Smooth muscle cell (in vitro differentiated cells): Measurements from ENCODE around the gene TMEM114. TPM values are rescaled to one million over a fixed set of nuclear protein-coding genes. Genes with fewer than 3 reads are reported as not detected.

Source experiments
- DNase-seq: peaks from one replicate; lab custom pipeline; 2025; ENCODE audit not compliant: unreplicated experiment; lab: John Stamatoyannopoulos, UW
- H2AFZ ChIP-seq: fragments of 200-600 bp; sonication (generic); 2 replicates; pipeline ENCODE4 v1.6.0; 2016; ENCODE audit warnings: antibody characterized with exemption, low read depth, mild to moderate bottlenecking
- H3F3A ChIP-seq: fragments of 200-600 bp; sonication (generic); 2 replicates; pipeline ENCODE4 v1.6.0; 2017; ENCODE audit warnings: antibody characterized with exemption, low read depth
- H3K27ac ChIP-seq: fragments of 200-600 bp; sonication (generic); 2 replicates; pipeline ENCODE4 v1.5.1; 2016; ENCODE audit warnings: low read depth, mild to moderate bottlenecking
- H3K27me3 ChIP-seq: fragments of 200-600 bp; sonication (generic); 2 replicates; pipeline ENCODE4 v1.6.1; 2016; ENCODE audit warnings: low read depth, mild to moderate bottlenecking
- H3K36me3 ChIP-seq: fragments of 200-600 bp; sonication (generic); 2 replicates; pipeline ENCODE4 v1.5.1; 2016; ENCODE audit warnings: low read depth
- H3K4me1 ChIP-seq: fragments of 200-600 bp; sonication (generic); 2 replicates; pipeline ENCODE4 v1.5.1; 2016; ENCODE audit warnings: low read depth
- H3K4me2 ChIP-seq: fragments of 200-600 bp; sonication (generic); 2 replicates; pipeline ENCODE4 v1.6.0; 2016; ENCODE audit warnings: mild to moderate bottlenecking
- H3K4me3 ChIP-seq: fragments of 200-600 bp; sonication (generic); 2 replicates; pipeline ENCODE4 v1.5.1; 2016; ENCODE audit warnings: mild to moderate bottlenecking
- H3K79me2 ChIP-seq: fragments of 200-600 bp; sonication (generic); 2 replicates; pipeline ENCODE4 v1.6.0; 2016; ENCODE audit warnings: low read depth, mild to moderate bottlenecking
- H3K9ac ChIP-seq: fragments of 200-600 bp; sonication (generic); 2 replicates; pipeline ENCODE4 v1.6.0; 2016; ENCODE audit warnings: low read depth
- H3K9me3 ChIP-seq: fragments of 200-600 bp; sonication (generic); replicated peaks from 2 replicates; pipeline ENCODE4 v1.5.1; 2016; ENCODE audit warnings: low read depth
- H4K20me1 ChIP-seq: fragments of 200-600 bp; sonication (generic); 2 replicates; pipeline ENCODE4 v1.6.0; 2016; ENCODE audit warnings: low read depth
- CTCF ChIP-seq: fragments of 200-600 bp; sonication (generic); IDR thresholded peaks from 2 replicates; pipeline ENCODE4 v1.5.1; 2017; ENCODE audit warnings: borderline replicate concordance, mild to moderate bottlenecking, antibody characterized with exemption; ENCODE audit not compliant: insufficient read depth, poor library complexity, severe bottlenecking
- WGBS: methylation state at CpG from one replicate; pipeline ENCODE4 v1.1.7; 2016; ENCODE audit warnings: low lambda C conversion rate; 5-methylcytosine and 5-hydroxymethylcytosine counted together
- polyA plus RNA-seq: library from polyadenylated mRNA; unstranded; fragments of >200 nt; fragmentation: Nextera tagmentation; extraction: Ambion mirVana; gene quantifications from 2 replicates; pipeline ENCODE4 v1.2.1, GENCODE V29; 2016
- total RNA-seq: library from RNA; depleted of rRNA; stranded (reverse); fragments of >200 nt; gene quantifications from 2 replicates; pipeline ENCODE4 v1.2.3, GENCODE V29; 2014

The TMEM114 gene
- total and polyA plus RNA-seq, 2 experiments from 2014 or later = not detected

DNA sequence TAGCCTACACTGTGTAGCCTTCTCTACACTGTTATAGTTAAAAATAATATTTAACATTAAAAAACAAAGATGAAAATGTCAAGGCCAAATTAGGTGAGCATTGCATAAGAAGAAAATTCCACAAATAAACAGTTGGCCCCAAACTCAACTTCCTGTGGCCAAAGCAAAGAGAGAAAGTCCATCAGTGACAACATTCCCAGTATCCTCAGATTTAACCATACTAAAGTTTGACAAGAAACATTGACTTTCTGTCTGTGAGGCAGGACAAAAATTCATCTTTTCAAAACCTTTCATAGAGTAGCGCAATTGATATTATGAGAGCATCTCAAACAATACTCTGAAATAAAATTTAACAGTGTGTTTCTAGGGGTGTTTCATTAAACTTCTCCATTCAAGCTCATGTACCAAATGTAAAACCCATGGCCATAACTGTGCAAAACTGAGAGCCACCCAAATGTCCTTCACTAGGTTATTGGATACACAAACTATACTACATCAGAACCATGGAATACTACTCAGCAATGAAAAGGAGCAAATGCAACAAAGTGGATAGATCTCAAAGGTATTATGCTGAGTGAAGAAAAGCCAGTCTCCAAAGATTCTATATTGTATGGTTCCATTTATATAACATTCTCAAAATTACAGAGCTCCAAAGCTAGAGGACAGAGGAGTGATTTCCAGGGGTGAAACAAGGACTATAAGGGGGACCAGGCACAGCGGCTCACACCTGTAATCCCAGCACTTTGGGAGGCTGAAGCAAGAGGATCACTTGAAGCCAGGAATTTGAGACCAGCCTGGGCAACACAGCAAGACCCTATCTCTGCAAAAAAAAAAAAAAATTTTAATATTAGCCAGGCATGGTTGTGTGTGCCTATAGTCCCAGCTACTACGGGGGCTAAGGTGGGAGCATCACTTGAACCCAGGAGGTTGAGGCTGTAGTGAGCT is 38.7 kb downstream of the TMEM114 start:
- Histone ChIP-seq H2AFZ (no peak overlapping the region), H3K4me3 (no peak overlapping the region), H4K20me1 (no peaks in the 10 kb centered on the region), H3K4me1 (peaks cover 6% of the 10 kb centered on the region), H3K79me2 (no peaks in the 10 kb centered on the region), H3K4me2 (no peak overlapping the region), H3K27me3 (peaks cover 8% of the 10 kb centered on the region), H3K9ac (no peak overlapping the region), H3F3A (no peaks in the 10 kb centered on the region), H3K9me3 (no peaks in the 10 kb centered on the region), H3K36me3 (no peaks in the 10 kb centered on the region), H3K27ac (no peak overlapping the region)
- no peak for DNase-seq
- WGBS = 94% methylated on average over 3 of the region's 3 CpGs
- TF ChIP-seq CTCF = no peak

DNA sequence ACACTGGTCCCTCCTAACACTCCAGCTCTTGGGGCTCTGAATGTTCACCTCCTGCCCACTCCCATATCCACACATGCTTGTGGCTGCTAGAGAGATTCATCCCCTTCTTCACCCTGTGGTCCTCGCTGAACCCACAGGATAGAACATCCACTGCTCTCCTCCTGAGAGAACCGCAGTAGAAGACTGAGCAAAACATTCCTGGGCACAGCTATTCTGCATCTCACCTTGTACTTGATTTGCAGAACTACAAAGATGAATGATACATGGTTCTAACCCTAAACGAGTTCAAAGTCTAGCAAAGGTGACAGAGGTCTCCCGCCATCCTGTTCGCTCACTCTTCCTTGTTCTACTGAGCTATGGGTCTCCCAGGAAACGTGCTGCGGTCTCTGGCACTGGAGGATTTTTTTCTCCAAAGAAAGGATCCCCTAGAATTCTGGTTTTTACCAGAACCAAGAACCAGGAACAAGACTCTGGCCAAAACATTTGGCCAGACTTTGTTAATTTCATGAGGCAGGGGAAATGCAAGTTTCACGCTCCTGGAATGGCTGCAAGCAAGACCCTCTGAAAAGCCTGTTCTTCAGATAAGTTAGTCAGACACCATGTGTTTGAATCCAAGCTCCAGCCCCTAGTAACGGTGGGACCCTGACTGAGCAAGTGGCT is 39.5 kb downstream of the TMEM114 start:
- Histone ChIP-seq H3K79me2 (no peaks in the 10 kb centered on the region), H3K9ac (no peak overlapping the region), H3K27ac (no peak overlapping the region), H3K9me3 (no peaks in the 10 kb centered on the region), H4K20me1 (no peaks in the 10 kb centered on the region), H3K4me1 (peaks cover 6% of the 10 kb centered on the region), H3F3A (no peaks in the 10 kb centered on the region), H3K4me3 (no peak overlapping the region), H3K27me3 (peaks cover 8% of the 10 kb centered on the region), H2AFZ (no peak overlapping the region), H3K36me3 (no peaks in the 10 kb centered on the region), H3K4me2 (no peak overlapping the region)
- no peak for DNase-seq
- no peak for TF ChIP-seq CTCF
- 88% methylated on average over 9 of the region's 9 CpGs for WGBS

DNA sequence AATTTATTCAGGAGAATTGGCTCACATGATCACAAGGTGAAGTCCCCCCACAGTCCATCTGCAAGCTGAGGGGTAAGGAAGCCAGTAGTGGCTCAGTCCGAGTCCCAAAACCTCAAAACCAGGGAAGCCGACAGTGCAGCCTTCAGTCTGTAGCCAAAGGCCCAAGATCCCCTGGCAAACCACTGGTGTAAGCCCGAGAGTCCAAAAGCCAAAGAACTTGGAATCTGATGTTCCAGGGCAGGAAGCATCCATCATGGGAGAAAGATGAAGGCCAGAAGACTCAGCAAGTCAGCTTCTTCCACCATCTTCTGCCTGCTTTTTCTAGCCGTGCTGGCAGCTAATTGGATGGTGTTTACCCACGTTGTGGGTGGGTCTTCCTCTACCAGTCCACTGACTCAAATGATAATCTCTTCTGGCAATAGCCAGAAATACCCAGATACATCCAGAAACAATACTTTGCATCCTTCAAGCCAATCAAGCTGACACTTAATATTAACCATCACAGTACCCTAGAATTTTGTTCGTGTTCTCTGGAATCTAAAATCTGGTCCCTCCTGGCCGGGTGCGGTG is 40.4 kb downstream of the TMEM114 start:
- Histone ChIP-seq H3K27me3 (peaks cover 8% of the 10 kb centered on the region), H3F3A (no peaks in the 10 kb centered on the region), H3K27ac (no peak overlapping the region), H3K4me1 (peaks cover 6% of the 10 kb centered on the region), H3K79me2 (no peaks in the 10 kb centered on the region), H3K4me2 (no peak overlapping the region), H3K36me3 (no peaks in the 10 kb centered on the region), H3K9me3 (no peaks in the 10 kb centered on the region), H3K4me3 (no peak overlapping the region), H2AFZ (no peak overlapping the region), H4K20me1 (no peaks in the 10 kb centered on the region), H3K9ac (no peak overlapping the region)
- 88% methylated on average over 8 of the region's 8 CpGs for WGBS
- DNase-seq = no peak
- no peak for TF ChIP-seq CTCF
